Heart left ventricle (tissue), 16 donors: ENCODE results near the gene BMP8A. TPM values are rescaled to one million over a fixed set of nuclear protein-coding genes. Genes with fewer than 3 reads are reported as not detected.
A peak's percentile ranks its signal among the peaks of the same experiment; 100 is the strongest.

ENCODE experiments used
- ATAC-seq, 4 donors: fragments of 200-7000 bp; cut with Tn5 transposase; one replicate each; pipeline ENCODE4 v1.9.1; 2020 to 2022; ENCODE audit warnings: moderate library complexity in 4 of 4, mild to moderate bottlenecking in 3 of 4, moderate number of reproducible peaks in 1 of 4
- DNase-seq, 5 donors: peaks; one replicate each; pipeline ENCODE4 v3.0.0-alpha.2; 2020
- H3K27ac ChIP-seq, 12 donors: fragments of 200-600 bp; sonication (generic) in 4 of 12; one replicate each; pipeline versions ENCODE4 v1.5.0 to v1.8.0; 2016 to 2022; ENCODE audit warnings: mild to moderate bottlenecking in 2 of 12
- H3K27me3 ChIP-seq, 9 donors: fragments of 200-600 bp; sonication (generic) in 2 of 9; one replicate each; pipeline versions ENCODE4 v1.5.1 to v1.8.0; 2016 to 2022; ENCODE audit warnings: mild to moderate bottlenecking in 3 of 9
- H3K36me3 ChIP-seq, 9 donors: fragments of 200-600 bp; sonication (generic) in 2 of 9; one replicate each; pipeline versions ENCODE4 v1.5.0 to v1.8.0; 2018 to 2022; ENCODE audit warnings: mild to moderate bottlenecking in 2 of 9
- H3K4me1 ChIP-seq, 12 donors: fragments of 200-600 bp; sonication (generic) in 4 of 12; one replicate each; pipeline versions ENCODE4 v1.5.0 to v1.8.0; 2016 to 2022; ENCODE audit warnings: mild to moderate bottlenecking in 3 of 12
- H3K4me3 ChIP-seq, 12 donors: fragments of 200-600 bp; sonication (generic) in 4 of 12; one replicate each; pipeline versions ENCODE4 v1.5.0 to v1.8.0; 2017 to 2022; ENCODE audit warnings: mild to moderate bottlenecking in 9 of 12, moderate library complexity in 4 of 12
- H3K9me3 ChIP-seq, 12 donors: fragments of 200-600 bp; sonication (generic) in 4 of 12; one replicate each; pipeline versions ENCODE4 v1.5.0 to v1.8.0; 2016 to 2022; ENCODE audit warnings: mild to moderate bottlenecking in 1 of 12
- POLR2A ChIP-seq, 2 donors: fragments of 450-650 bp; IDR thresholded peaks; one replicate each; pipeline ENCODE4 v1.6.1; 2017; ENCODE audit warnings: antibody characterized with exemption in 2 of 2, mild to moderate bottlenecking in 2 of 2, moderate library complexity in 2 of 2
- WGBS, 4 donors: extraction: QIAGEN DNeasy Blood & Tissue Kit in 2 of 4; methylation state at CpG; one replicate each; pipeline versions ENCODE4 v1.1.5 to v1.1.7; 2013 to 2018; 5-methylcytosine and 5-hydroxymethylcytosine counted together
- intact Hi-C, 10 donors: fragments of 100-400 bp; cut with DNase I; formaldehyde crosslinking; loops; one replicate each; pipeline versions ENCODE4 v1.11.1 to v1.14.2; 2022
- long read RNA-seq, 3 donors: library from polyadenylated mRNA; unstranded; transcript quantifications; one replicate each; pipeline ENCODE4 v2.0.0, GENCODE V29; 2020 to 2021
- polyA plus RNA-seq, 2 donors: library from polyadenylated mRNA; stranded (reverse); fragments of 200-250 nt; gene quantifications; one replicate each; pipeline ENCODE4 v1.2.3, GENCODE V29; 2013
- total RNA-seq, 9 donors: library from RNA; depleted of rRNA in 2 of 9; stranded (reverse); fragments of >200 nt in 2 of 9; fragmentation: NEBNext Ultra II Directional in 3 of 9; extraction: Animal tissue kit (Norgen Biotek cat#: 25700) in 3 of 9; gene quantifications; one replicate each; pipeline versions ENCODE4 v1.1.0 to v1.2.4, GENCODE V29; 2016 to 2023
- TF ChIP-seq, protein P1 (sequence below), 12 donors: fragments of 200-600 bp; sonication (generic) in 4 of 12; IDR thresholded peaks; one replicate each; pipeline versions ENCODE4 v1.5.0 to v1.8.0; 2018 to 2022; ENCODE audit warnings: antibody characterized with exemption in 12 of 12, mild to moderate bottlenecking in 5 of 12
- donor health status: ischemic (EF 13 %, LVEDD 7.1; RV severe dilation, severe dysfunction).
- donor health status: healthy with polysubstance abuse.
- donor health status: DM: no; HTN: yes; CAD: no.
- donor health status: DM: no; HTN: no; CAD: no.
- donor health status: ischemic (EF 25% LVEDD 6.9; RV normal size, moderate dysfunction).
- donor health status: ischemic (EF 25% LVEDD 5.7; RV mildly dilated, moderate dysfunction).
- donor health status: healthy.
- donor health status: DM: yes; HTN: yes; CAD: no.
- donor health status: ischemic (EF 35%, LVEDD 5.7; RV mildly dilated, moderate dysfunction).
- donor health status: nonischemic (EF 11% LVEDD 7.7; RV severe dilation, severe dysfunction).
- donor health status: DM: yes; HTN: yes; CAD: no.
- donor health status: PGD.
- donor health status: ischemic (EF 29% LVEDD 5.4; RV normal size, mild dysfunction).
- donor health status: nonischemic (EF 23%, LVEDD 6.1; RV moderate dilation, normal function).

Gene BMP8A, protein sequence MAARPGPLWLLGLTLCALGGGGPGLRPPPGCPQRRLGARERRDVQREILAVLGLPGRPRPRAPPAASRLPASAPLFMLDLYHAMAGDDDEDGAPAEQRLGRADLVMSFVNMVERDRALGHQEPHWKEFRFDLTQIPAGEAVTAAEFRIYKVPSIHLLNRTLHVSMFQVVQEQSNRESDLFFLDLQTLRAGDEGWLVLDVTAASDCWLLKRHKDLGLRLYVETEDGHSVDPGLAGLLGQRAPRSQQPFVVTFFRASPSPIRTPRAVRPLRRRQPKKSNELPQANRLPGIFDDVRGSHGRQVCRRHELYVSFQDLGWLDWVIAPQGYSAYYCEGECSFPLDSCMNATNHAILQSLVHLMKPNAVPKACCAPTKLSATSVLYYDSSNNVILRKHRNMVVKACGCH
- total RNA-seq (1 to 10 TPM in 3 of 9 donors, under 1 TPM in 5, not detected in 1; 0.22 to 2.4 (median 0.78) TPM), polyA plus RNA-seq (under 1 TPM in 1 of 2 donors, not detected in 1; 0.43 TPM)
- long read RNA-seq, donor 1, partial matches to known transcripts: 0 of 3 reads
- long read RNA-seq, donor 1, other reads (novel, unspliced or antisense): 3 of 3 reads
- long read RNA-seq, donor 2, partial matches to known transcripts: 0 of 1 reads
- long read RNA-seq, donor 2, other reads (novel, unspliced or antisense): 1 of 1 reads
- long read RNA-seq, donor 3, partial matches to known transcripts: 1 of 4 reads
- long read RNA-seq, donor 3, other reads (novel, unspliced or antisense): 1 of 4 reads

DNA sequence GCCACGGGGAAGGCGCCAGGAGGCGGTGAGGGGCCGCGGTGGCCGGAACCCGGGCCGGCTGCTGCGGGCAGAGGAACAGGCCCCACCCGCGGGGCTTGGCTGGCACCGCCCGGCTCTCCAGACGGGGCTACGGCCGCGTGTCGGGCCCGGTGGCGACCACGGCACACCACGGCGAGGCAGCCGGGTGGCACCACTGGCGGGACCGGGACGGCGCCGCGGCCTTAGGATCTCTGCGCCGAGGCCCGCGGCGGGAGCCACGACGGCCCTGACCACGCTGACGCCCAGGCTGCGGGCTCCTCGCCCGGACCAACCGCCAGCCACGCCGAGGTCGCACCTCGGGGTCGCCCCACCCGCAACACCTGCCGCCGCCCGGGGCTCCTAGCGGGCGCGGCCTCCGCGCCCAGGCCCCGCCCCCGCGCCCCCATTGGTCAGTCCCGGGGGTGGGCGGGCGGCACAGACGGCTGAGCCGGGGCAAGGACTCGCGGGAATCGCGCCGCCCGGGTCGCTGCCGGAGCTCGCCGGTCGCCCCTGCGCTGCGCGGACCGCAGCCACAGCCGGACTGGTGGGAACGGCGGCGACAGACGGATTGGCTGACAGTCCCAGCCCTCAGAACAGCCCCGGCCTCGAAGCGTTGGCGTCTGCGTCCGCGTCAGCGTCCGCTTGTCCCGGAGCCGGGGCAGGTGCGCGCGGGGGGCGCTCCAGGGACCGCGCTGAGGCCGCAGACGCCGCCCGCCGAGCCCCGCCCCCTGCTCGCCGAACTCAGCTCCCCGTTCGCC lies at the start of gene BMP8A:
Gene BMP8A, plus strand, starts transcription at position 491 of the 776 bp plus-strand sequence. CDS start 356 bp downstream, outside the sequence.
- ATAC-seq: peak in 3 of 4 donors; percentile 59 to 81 (median 78)
- H3K27ac ChIP-seq: no peak within 1 kb of the TSS

DNA sequence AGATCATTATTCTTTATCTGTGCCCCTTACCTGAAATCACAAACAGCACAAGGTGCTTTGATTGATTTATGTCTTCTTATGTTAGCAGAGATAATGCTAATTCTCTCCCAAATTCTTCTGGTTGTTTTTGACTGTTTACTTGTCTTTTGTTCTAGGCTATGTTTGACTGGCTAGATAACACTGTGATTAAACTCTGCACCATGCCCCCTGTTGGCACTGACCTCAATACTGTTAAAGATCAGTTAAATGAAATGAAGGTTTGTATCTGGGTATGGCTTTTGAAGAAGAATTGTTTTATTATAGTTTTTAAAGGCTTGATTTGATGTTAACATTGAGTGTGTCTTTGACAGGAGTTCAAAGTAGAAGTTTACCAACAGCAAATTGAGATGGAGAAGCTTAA lies 49.6 kb upstream of the BMP8A start:
- Histone ChIP-seq H3K4me3 (no peak overlapping the region), H3K27me3 (no peaks in the 10 kb centered on the region), H3K36me3 (peaks cover 8 to 100% (median 99%) of the 10 kb centered on the region in 9 donors), H3K4me1 (no peaks in the 10 kb centered on the region), H3K27ac (no peak overlapping the region), H3K9me3 (no peaks in the 10 kb centered on the region)
- ATAC-seq (no peak), DNase-seq (no peak)
- intact Hi-C loops: loop anchor here in 3 of 10 donors (5.0 to 10.0 kb wide), 3 partner anchors 84 to 117 kb away; no protein-coding TSS in a partner anchor
- TF ChIP-seq POLR2A (IDR thresholded peaks at IDR 0.05): no peak
- TF ChIP-seq, protein P1, sequence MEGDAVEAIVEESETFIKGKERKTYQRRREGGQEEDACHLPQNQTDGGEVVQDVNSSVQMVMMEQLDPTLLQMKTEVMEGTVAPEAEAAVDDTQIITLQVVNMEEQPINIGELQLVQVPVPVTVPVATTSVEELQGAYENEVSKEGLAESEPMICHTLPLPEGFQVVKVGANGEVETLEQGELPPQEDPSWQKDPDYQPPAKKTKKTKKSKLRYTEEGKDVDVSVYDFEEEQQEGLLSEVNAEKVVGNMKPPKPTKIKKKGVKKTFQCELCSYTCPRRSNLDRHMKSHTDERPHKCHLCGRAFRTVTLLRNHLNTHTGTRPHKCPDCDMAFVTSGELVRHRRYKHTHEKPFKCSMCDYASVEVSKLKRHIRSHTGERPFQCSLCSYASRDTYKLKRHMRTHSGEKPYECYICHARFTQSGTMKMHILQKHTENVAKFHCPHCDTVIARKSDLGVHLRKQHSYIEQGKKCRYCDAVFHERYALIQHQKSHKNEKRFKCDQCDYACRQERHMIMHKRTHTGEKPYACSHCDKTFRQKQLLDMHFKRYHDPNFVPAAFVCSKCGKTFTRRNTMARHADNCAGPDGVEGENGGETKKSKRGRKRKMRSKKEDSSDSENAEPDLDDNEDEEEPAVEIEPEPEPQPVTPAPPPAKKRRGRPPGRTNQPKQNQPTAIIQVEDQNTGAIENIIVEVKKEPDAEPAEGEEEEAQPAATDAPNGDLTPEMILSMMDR (IDR thresholded peaks at IDR 0.05): no peak

More for the DNA sequence above, at the start of gene BMP8A:
- TF ChIP-seq, protein P1 (IDR thresholded peaks at IDR 0.05): no peak
- no peak for TF ChIP-seq POLR2A (IDR thresholded peaks at IDR 0.05)
- no peaks in the 10 kb centered on the region for H3K9me3 ChIP-seq
- 1% methylated on average over 45 to 112 of the region's 112 CpGs for WGBS, 4 donors
- peaks cover 0 to 27% (median 9%) of the 10 kb centered on the region in 9 donors for H3K27me3 ChIP-seq
- DNase-seq: peak; percentile 51 to 80 (median 61)
- H3K36me3 ChIP-seq: peaks cover 0 to 21% (median 16%) of the 10 kb centered on the region in 9 donors
- intact Hi-C loops: no loop called here
- H3K4me3 ChIP-seq: peak within 1 kb of the TSS; percentile 26 to 59 (median 46)
- H3K4me1 ChIP-seq: peaks cover 0 to 17% (median 4%) of the 10 kb centered on the region in 12 donors

DNA sequence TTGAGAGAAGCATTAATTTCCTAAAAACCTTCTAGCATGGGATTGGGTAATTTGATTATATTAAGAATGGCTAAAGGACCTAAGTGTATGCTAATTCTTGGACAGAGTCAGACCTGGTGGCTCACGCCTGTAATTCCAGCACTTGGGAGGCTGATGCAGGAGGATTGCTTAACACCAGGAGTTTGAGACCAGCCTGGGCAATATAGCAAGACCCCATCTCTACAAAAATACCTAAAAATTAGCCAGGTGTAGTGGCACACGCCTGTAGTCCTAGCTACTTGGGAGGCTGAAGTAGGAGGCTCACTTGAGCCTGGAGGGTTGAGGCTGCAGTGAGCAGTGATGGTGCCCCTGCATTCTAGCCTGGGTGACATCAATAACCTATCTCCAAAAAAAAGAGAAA lies 45.9 kb upstream of the BMP8A start:
- H3K27me3 ChIP-seq: no peaks in the 10 kb centered on the region
- H3K4me1 ChIP-seq: peaks cover 0 to under 1% (median 0%) of the 10 kb centered on the region in 12 donors
- no peak overlapping the region for H3K4me3 ChIP-seq
- intact Hi-C loops: loop anchor here in 2 of 10 donors (10.0 kb wide), 2 partner anchors 91 to 121 kb away; no protein-coding TSS in a partner anchor
- H3K9me3 ChIP-seq: no peaks in the 10 kb centered on the region
- WGBS, 4 donors: 93 to 100% (median 98%) methylated on average over 2 of the region's 2 CpGs
- TF ChIP-seq, protein P1 (IDR thresholded peaks at IDR 0.05): no peak
- TF ChIP-seq POLR2A (IDR thresholded peaks at IDR 0.05): no peak
- ATAC-seq (no peak), DNase-seq (no peak)
- no peak overlapping the region for H3K27ac ChIP-seq
- peaks cover 6 to 100% (median 98%) of the 10 kb centered on the region in 9 donors for H3K36me3 ChIP-seq
